K562 (cell line): ENCODE results near the gene SEC16A. TPM values are rescaled to one million over a fixed set of nuclear protein-coding genes. Genes with fewer than 3 reads are reported as not detected.

Source experiments
- ATAC-seq: fragments of 200-7000 bp; cut with Tn5 transposase; 3 replicates; pipeline ENCODE4 v1.9.1; 2020; ENCODE audit warnings: moderate library complexity
- BruUV-seq: library from RNA; stranded (reverse); fragments of 400-500 nt; replicated peaks from 2 replicates; lab custom pipeline; 2021; lab: Mats Ljungman, UMichigan
- CTCF ChIA-PET: fragments of 300-600 bp; formaldehyde crosslinking; extraction: SDS; loops from one replicate; lab custom pipeline; 2021; ENCODE audit warnings: low intra/inter-chr PET ratio; lab: Yijun Ruan, JAX
- POLR2A ChIA-PET: fragments of 300-600, 350-650 bp; sonication (Branson Sonifier 250); formaldehyde crosslinking; extraction: SDS; loops from one replicate; lab custom pipeline; 2021; ENCODE audit warnings: antibody characterized with exemption, inconsistent platforms; lab: Yijun Ruan, JAX
- DNase-seq, 4 experiments: peaks; one replicate each; pipeline versions ENCODE4 v3.0.0 to v3.0.0-alpha.2; 2011 to 2018; ENCODE audit warnings: low spot score in 3 of 4, mixed read lengths in 3 of 4; ENCODE audit errors: extremely low read depth in 1 of 4
- FAIRE-seq: peaks from 2 replicates; lab custom pipeline; 2011; peaks lifted over from hg19 to GRCh38; lab: Jason Lieb, UNC
- H2AFZ ChIP-seq: 2 replicates; pipeline ENCODE4 v1.6.0; 2011; ENCODE audit warnings: low read depth, low read length, control low read depth, inconsistent platforms
- H3K27ac ChIP-seq: fragments of 200-600 bp; 3 replicates; pipeline ENCODE4 v1.8.0; 2011; ENCODE audit warnings: low read depth, mild to moderate bottlenecking, control low read depth, inconsistent platforms, low read length, moderate library complexity, mixed read lengths; ENCODE audit errors: extremely low read depth
- H3K27me3 ChIP-seq, 2 experiments: fragments of 300-600 bp in 1 of 2; 2 replicates in 1 of 2; 3 replicates in 1 of 2; pipeline versions ENCODE4 v1.6.0 to v1.8.0; 2011; ENCODE audit warnings: inconsistent platforms in 2 of 2, low read length in 2 of 2, mild to moderate bottlenecking in 1 of 2, mixed read lengths in 1 of 2, moderate library complexity in 1 of 2; ENCODE audit not compliant: control insufficient read depth in 2 of 2, insufficient read depth in 2 of 2
- H3K36me3 ChIP-seq: fragments of 300-600 bp; 3 replicates; pipeline ENCODE4 v1.8.0; 2011; ENCODE audit warnings: mild to moderate bottlenecking, low read length, inconsistent platforms; ENCODE audit not compliant: control insufficient read depth, insufficient read depth
- H3K4me1 ChIP-seq, 2 experiments: fragments of 200-600 bp in 1 of 2; replicated peaks in 1 of 2; 2 replicates in 1 of 2; 3 replicates in 1 of 2; pipeline versions ENCODE4 v1.5.1 to v1.8.0; 2011; ENCODE audit warnings: inconsistent platforms in 2 of 2, low read length in 2 of 2, mild to moderate bottlenecking in 1 of 2, mixed read lengths in 1 of 2, moderate library complexity in 1 of 2; ENCODE audit not compliant: control insufficient read depth in 2 of 2, insufficient read depth in 2 of 2
- H3K4me2 ChIP-seq: 2 replicates; pipeline ENCODE4 v1.6.1; 2011; ENCODE audit warnings: low read length, control low read depth, inconsistent platforms, mixed read lengths; ENCODE audit not compliant: insufficient read depth
- H3K4me3 ChIP-seq: fragments of 200-600 bp; sonication (generic), shearing (Covaris generic); 2 replicates; pipeline ENCODE4 v1.5.1; 2016; ENCODE audit warnings: control low read depth, inconsistent platforms
- H3K79me2 ChIP-seq: fragments of 200-600 bp; 3 replicates; pipeline ENCODE4 v1.8.0; 2011; ENCODE audit warnings: low read length, inconsistent platforms; ENCODE audit not compliant: control insufficient read depth, insufficient read depth
- H3K9ac ChIP-seq, 2 experiments: 2 replicates each; pipeline versions ENCODE4 v1.6.0 to v1.6.1; 2011; ENCODE audit warnings: low read depth in 2 of 2, low read length in 2 of 2, control low read depth in 1 of 2, inconsistent platforms in 1 of 2, mild to moderate bottlenecking in 1 of 2, mixed read lengths in 1 of 2; ENCODE audit not compliant: insufficient read depth in 1 of 2
- H3K9me1 ChIP-seq: one replicate; pipeline ENCODE4 v1.6.0; 2011; ENCODE audit warnings: inconsistent platforms, mild to moderate bottlenecking, low read length, moderate library complexity; ENCODE audit not compliant: control insufficient read depth, insufficient read depth
- H3K9me3 ChIP-seq: replicated peaks from 2 replicates; pipeline ENCODE4 v1.5.1; 2011; ENCODE audit warnings: low read depth, low read length, inconsistent platforms; ENCODE audit not compliant: control insufficient read depth, insufficient read depth
- H4K20me1 ChIP-seq: replicated peaks from 2 replicates; pipeline ENCODE4 v1.6.1; 2011; ENCODE audit warnings: low read length, inconsistent platforms, mixed read lengths; ENCODE audit not compliant: control insufficient read depth, insufficient read depth
- FOXK2 ChIP-seq, 2 experiments: fragments of 450-650 bp; IDR thresholded peaks in 1 of 2; conservative IDR thresholded peaks in 1 of 2; 2 replicates each; pipeline ENCODE4 v1.6.1; 2016; ENCODE audit warnings: low read depth in 2 of 2, mild to moderate bottlenecking in 1 of 2
- HNRNPH1 ChIP-seq: fragments of 200-400 bp; formaldehyde crosslinking; optimal IDR thresholded peaks from 2 replicates; pipeline ENCODE3; 2017; ENCODE audit warnings: low read depth, mild to moderate bottlenecking, low read length, moderate library complexity
- L3MBTL2 ChIP-seq: fragments of 450-650 bp; IDR thresholded peaks from 2 replicates; pipeline ENCODE4 v1.6.1; 2016; ENCODE audit warnings: mild to moderate bottlenecking, moderate library complexity
- MBD1 ChIP-seq: fragments of 250-450 bp; sonication (Bioruptor Pico); IDR thresholded peaks from 2 replicates; pipeline ENCODE4 v1.8.0; 2022; ENCODE audit warnings: inconsistent platforms
- PKNOX1 ChIP-seq: fragments of 450-650 bp; IDR thresholded peaks from 2 replicates; pipeline ENCODE4 v1.6.1; 2016
- POLR2A ChIP-seq: fragments of 450-650 bp; conservative IDR thresholded peaks from 2 replicates; pipeline ENCODE4 v1.6.1; 2016
- POLR2B ChIP-seq: fragments of 450-650 bp; IDR thresholded peaks from 2 replicates; pipeline ENCODE4 v1.6.1; 2018; ENCODE audit warnings: low read depth; ENCODE audit not compliant: partially characterized antibody
- POLR2G ChIP-seq: fragments of 200-400 bp; formaldehyde crosslinking; IDR thresholded peaks from 2 replicates; pipeline ENCODE4 v1.6.1; 2017; ENCODE audit warnings: low read depth, mild to moderate bottlenecking, antibody characterized with exemption, low read length, moderate library complexity
- RBM22 ChIP-seq: fragments of 200-400 bp; formaldehyde crosslinking; IDR thresholded peaks from 2 replicates; pipeline ENCODE4 v1.6.1; 2018; ENCODE audit warnings: low read length, low read depth; ENCODE audit not compliant: poor library complexity, severe bottlenecking
- TAF1 ChIP-seq: IDR thresholded peaks from 2 replicates; pipeline ENCODE4 v1.6.1; 2011; ENCODE audit warnings: mild to moderate bottlenecking, low read length, moderate library complexity; ENCODE audit not compliant: insufficient read depth, control insufficient read depth, severe bottlenecking; ENCODE audit errors: extremely low read depth
- TSHZ1 ChIP-seq: fragments of 250-450 bp; sonication (Bioruptor Pico); IDR thresholded peaks from 2 replicates; pipeline ENCODE4 v1.4.0; 2020; ENCODE audit warnings: mild to moderate bottlenecking, moderate library complexity
- ZNF655 ChIP-seq: fragments of 250-450 bp; sonication (Bioruptor Pico); IDR thresholded peaks from 2 replicates; pipeline ENCODE4 v1.5.0; 2021
- ZNF668 ChIP-seq: fragments of 250-450 bp; sonication (Bioruptor Pico); IDR thresholded peaks from 2 replicates; pipeline ENCODE4 v1.8.0; 2022; ENCODE audit warnings: mild to moderate bottlenecking, inconsistent platforms
- WGBS: fragments of 100-300 bp; shearing (Covaris generic); methylation state at CpG from one replicate; pipeline ENCODE4 v1.1.6; 2016; ENCODE audit warnings: low coverage, mixed read lengths; ENCODE audit not compliant: insufficient coverage; ENCODE audit errors: missing lambda C conversion rate; 5-methylcytosine and 5-hydroxymethylcytosine counted together
- in situ Hi-C: fragments of 300-500 bp; cut with MboI; formaldehyde crosslinking; loops from 4 replicates; pipeline ENCODE4 v1.15.0; 2018; ENCODE audit warnings: inconsistent platforms, mixed read lengths
- intact Hi-C: fragments of 100-400 bp; cut with micrococcal nuclease; formaldehyde crosslinking; loops from 2 replicates; pipeline ENCODE4 v1.14.2; 2022
- polyA plus RNA-seq, 8 experiments: library from polyadenylated mRNA; depleted of rRNA in 4 of 8; stranded (reverse) in 5 of 8; unstranded in 3 of 8; fragments of >200 nt; fragmentation: Nextera tagmentation in 2 of 8; fragmentation: Illumina TruSeq in 1 of 8; extraction: Ambion mirVana in 2 of 8; extraction: Trizol in 1 of 8; gene quantifications; 2 replicates each; pipeline versions ENCODE4 v1.2.1 to v1.2.3, GENCODE V29; 2011 to 2014; ENCODE audit warnings: inconsistent platforms in 1 of 8, missing spikeins in 1 of 8
- total RNA-seq, 7 experiments: library from RNA; depleted of rRNA in 6 of 7; stranded (reverse); fragments of >200 nt in 6 of 7; fragmentation: Illumina TruSeq in 2 of 7; extraction: Trizol in 2 of 7; gene quantifications; 2 replicates each; pipeline versions ENCODE4 v1.2.1 to v1.2.3, GENCODE V29; 2011 to 2021; ENCODE audit warnings: low replicate concordance in 1 of 7

SEC16A gene
- total and polyA plus RNA-seq, 9 of the 15 experiments (the other 6 are each of a cell fraction or from before 2014, with no cell fraction given): 8.3 to 62.8 (median 14.0) TPM

- no peak overlapping the region for H2AFZ ChIP-seq
- ChIA-PET CTCF (no interaction called here), POLR2A (interaction anchor here (0.6 to 3.0 kb wide), 8 partner anchors 9 to 172 kb away, joined by 3 to 8 read pairs (median 4); no protein-coding TSS in a partner anchor)
- intact Hi-C loops (no loop called here), in situ Hi-C loops (no loop called here)
- H3K27ac ChIP-seq: no peak overlapping the region
- peaks cover 99% of the 10 kb centered on the region for H3K36me3 ChIP-seq
- peaks cover 52% of the 10 kb centered on the region for H4K20me1 ChIP-seq
- H3K4me3 ChIP-seq: no peak overlapping the region
- no TSS peak for BruUV-seq
- FAIRE-seq: no peak
- peak overlapping the region in 1 of 2 experiments; percentile 7; a peak in 1 of 4 replicates for H3K9ac ChIP-seq
- no peak overlapping the region for H3K4me2 ChIP-seq
- H3K79me2 ChIP-seq: peaks cover 73% of the 10 kb centered on the region
- WGBS: 95% methylated on average over 25 of the region's 27 CpGs
- H3K9me1 ChIP-seq: peaks cover 5% of the 10 kb centered on the region
- no peak for DNase-seq
- H3K4me1 ChIP-seq: peaks cover 0 to 23% of the 10 kb centered on the region in 2 experiments; a peak in 3 of 5 replicates
- H3K27me3 ChIP-seq: no peaks in the 10 kb centered on the region
- no peak; the same call in 2 of the 3 replicates for ATAC-seq
- H3K9me3 ChIP-seq: no peaks in the 10 kb centered on the region
- TF ChIP-seq PKNOX1: no peak
- no peak for TF ChIP-seq FOXK2 (conservative IDR thresholded peaks at IDR 0.05 in 1 of 2, IDR thresholded peaks at IDR 0.05 in 1 of 2; ENCODE audit: low read depth in 2 of 2)
- no peak for TF ChIP-seq ZNF655 (CRISPR knock-in tag)
- TF ChIP-seq ZNF668 (CRISPR knock-in tag): no peak
- no peak for TF ChIP-seq TSHZ1 (CRISPR knock-in tag)
- TF ChIP-seq RBM22: peak; percentile 54
- TF ChIP-seq MBD1 (CRISPR knock-in tag): no peak
- no peak for TF ChIP-seq POLR2B
- 0 out of 2 replicates have a peak, but pooled peaks have one; percentile 35 for TF ChIP-seq POLR2A
- no peak for TF ChIP-seq TAF1
- peak; percentile 75 for TF ChIP-seq POLR2G
- no peak for TF ChIP-seq HNRNPH1
- no peak for TF ChIP-seq L3MBTL2
Measured at GRCh38 chr9:136474021-136474640, 8.7 kb downstream of the SEC16A start.
